Measurements from ENCODE around the gene RAB20. TPM values are rescaled to one million over a fixed set of nuclear protein-coding genes. Genes with fewer than 3 reads are reported as not detected.
"Not testable (repeated sequence)": the region's sequence is repeated elsewhere in the genome, so short reads cannot be mapped to it uniquely, and the experiment has no call there.

Gene RAB20
- total RNA-seq, 1 donor from 2014 or later = 8.2 TPM

DNA sequence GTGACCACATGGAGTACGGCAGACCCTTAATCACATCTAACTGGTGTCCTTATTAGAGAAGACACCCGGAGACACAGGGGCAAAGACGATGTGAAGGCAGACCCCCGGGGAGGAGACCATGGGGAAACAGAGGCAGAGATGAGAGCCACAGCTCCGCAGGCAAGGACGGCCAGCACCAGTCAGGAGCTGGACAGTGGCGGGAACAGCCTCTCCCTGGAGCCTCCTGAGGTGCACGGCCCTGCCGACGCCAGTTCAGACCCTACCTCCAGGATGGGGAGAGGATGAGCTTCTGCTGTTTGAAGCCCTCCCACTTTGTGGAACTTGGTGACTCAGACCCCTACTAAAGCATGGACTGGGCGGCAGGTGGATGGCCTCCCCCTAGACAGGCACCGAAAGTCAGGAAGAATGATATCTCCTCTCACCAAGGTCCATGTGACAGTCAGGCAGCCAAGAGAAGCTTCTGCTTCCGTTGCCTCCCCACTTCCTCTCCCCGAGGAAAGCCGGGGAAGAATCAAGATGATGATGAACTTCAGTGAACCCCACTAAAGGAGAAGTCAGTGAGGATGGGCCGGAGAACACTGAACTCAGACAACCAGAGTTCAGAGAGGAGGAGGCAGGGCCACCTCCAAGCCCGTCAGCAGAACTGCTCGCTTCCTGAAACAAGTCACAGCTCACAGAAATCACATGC, 25.4 kb downstream of the RAB20 start:
- TF ChIP-seq, protein P1, sequence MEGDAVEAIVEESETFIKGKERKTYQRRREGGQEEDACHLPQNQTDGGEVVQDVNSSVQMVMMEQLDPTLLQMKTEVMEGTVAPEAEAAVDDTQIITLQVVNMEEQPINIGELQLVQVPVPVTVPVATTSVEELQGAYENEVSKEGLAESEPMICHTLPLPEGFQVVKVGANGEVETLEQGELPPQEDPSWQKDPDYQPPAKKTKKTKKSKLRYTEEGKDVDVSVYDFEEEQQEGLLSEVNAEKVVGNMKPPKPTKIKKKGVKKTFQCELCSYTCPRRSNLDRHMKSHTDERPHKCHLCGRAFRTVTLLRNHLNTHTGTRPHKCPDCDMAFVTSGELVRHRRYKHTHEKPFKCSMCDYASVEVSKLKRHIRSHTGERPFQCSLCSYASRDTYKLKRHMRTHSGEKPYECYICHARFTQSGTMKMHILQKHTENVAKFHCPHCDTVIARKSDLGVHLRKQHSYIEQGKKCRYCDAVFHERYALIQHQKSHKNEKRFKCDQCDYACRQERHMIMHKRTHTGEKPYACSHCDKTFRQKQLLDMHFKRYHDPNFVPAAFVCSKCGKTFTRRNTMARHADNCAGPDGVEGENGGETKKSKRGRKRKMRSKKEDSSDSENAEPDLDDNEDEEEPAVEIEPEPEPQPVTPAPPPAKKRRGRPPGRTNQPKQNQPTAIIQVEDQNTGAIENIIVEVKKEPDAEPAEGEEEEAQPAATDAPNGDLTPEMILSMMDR (IDR thresholded peaks at IDR 0.05; ENCODE audit: insufficient read depth, low read length, severe bottlenecking) = no peak
- no peaks in the 10 kb centered on the region for H3K27me3 ChIP-seq (ENCODE audit: control insufficient read depth, insufficient read depth, low read length)
- DNase-seq (ENCODE audit: low read depth) = no peak
- no peak for FAIRE-seq
- no peak overlapping the region for H3K4me3 ChIP-seq (ENCODE audit: low read depth, low read length)
- H3K36me3 ChIP-seq (ENCODE audit: control insufficient read depth, insufficient read depth, low read length) = no peaks in the 10 kb centered on the region

DNA sequence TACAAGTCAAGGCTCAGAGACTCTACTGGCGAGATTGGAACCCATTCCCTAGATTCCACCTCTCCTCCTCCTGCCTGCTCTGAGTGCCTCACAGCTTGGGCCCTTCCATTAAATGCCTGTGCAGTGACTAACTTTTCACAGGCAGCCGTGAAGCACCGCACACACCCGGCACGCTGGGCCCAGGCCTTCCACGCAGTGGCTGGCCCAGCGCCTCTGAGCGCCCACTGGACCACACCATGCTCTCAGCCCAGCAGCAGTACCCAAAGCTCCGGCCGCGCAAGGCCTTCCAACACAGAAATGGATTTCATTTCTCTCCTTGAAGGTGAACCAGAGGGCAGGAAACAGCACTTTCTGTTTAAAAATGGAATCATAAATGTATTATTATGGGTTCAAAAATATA, 26.0 kb downstream of the RAB20 start:
- H3K4me3 ChIP-seq (ENCODE audit: low read depth, low read length) = no peak overlapping the region
- no peak for FAIRE-seq
- no peak for DNase-seq (ENCODE audit: low read depth)
- TF ChIP-seq, protein P1 (IDR thresholded peaks at IDR 0.05; ENCODE audit: insufficient read depth, low read length, severe bottlenecking) = no peak
- no peaks in the 10 kb centered on the region for H3K36me3 ChIP-seq (ENCODE audit: control insufficient read depth, insufficient read depth, low read length)
- H3K27me3 ChIP-seq (ENCODE audit: control insufficient read depth, insufficient read depth, low read length) = no peaks in the 10 kb centered on the region

DNA sequence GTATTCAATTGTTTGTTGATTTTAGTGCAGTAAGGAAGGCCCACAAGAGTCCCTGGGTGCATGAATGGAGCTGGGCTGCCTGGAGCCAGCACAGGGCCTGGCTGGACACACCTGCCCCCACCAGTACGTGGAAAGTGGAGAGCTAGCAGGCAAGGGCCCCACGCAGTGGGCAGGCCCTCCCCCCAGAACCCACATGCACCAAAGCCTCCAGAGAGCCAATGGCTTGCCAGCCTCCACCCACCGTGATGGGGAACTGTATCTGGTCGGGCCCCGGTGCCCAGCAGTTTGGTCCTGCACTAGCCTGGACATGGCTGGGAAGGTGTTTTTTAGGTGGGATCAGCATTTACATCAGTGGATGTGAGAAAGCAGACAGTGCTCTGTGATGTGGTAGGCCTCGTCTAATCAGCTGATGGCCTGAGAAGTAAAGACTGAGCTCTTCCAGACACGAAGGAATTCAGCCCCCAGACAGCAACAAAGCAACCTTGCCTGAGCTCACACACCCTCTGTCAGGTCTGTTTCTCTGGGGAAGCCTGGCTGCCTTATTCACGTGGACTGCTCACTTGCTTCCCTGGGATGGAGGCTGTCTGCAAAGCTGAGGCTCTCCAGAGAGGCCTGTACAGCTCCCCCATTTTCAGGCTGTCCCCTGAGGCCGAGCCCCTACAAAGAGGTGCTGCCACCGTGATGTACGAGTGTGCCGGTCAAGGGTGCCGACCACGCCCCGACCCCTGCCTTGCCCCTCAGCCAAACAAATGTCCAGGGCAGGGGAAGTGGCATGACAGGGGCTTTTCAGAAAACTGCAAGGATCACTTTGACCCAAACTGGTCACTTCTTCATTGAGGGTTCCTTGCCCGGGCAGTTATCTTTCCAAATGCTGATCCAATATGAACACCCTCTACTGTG, 27.5 kb downstream of the RAB20 start:
- DNase-seq (ENCODE audit: low read depth) (no peak), FAIRE-seq (no peak)
- no peaks in the 10 kb centered on the region for H3K36me3 ChIP-seq (ENCODE audit: control insufficient read depth, insufficient read depth, low read length)

DNA sequence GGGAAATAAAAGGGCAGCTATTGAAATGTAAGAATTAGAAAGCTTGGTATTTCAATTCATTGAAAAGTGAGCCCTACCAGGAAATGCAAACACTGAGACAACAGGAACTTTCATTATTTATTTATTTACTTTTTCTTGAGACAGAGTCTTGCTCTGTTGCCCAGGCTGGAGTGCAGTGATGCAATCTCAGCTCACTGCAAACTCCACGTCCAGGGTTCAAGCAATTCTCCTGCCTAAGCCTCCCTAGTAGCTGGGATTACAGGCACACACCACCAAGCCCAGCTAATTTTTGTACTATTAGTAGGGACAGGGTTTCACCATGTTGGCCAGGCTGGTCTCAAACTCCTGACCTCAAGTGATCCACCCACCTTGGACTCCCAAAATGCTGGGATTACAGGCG, 29.3 kb downstream of the RAB20 start:
- H3K27me3 ChIP-seq (ENCODE audit: control insufficient read depth, insufficient read depth, low read length); DNase-seq (ENCODE audit: low read depth); H3K4me3 ChIP-seq (ENCODE audit: low read depth, low read length); H3K36me3 ChIP-seq (ENCODE audit: control insufficient read depth, insufficient read depth, low read length); FAIRE-seq: not testable (repeated sequence)

More for the DNA sequence above, 27.5 kb downstream of the RAB20 start:
- no peaks in the 10 kb centered on the region for H3K27me3 ChIP-seq (ENCODE audit: control insufficient read depth, insufficient read depth, low read length)
- TF ChIP-seq, protein P1 (IDR thresholded peaks at IDR 0.05; ENCODE audit: insufficient read depth, low read length, severe bottlenecking) = no peak
- H3K4me3 ChIP-seq (ENCODE audit: low read depth, low read length) = no peak overlapping the region

DNA sequence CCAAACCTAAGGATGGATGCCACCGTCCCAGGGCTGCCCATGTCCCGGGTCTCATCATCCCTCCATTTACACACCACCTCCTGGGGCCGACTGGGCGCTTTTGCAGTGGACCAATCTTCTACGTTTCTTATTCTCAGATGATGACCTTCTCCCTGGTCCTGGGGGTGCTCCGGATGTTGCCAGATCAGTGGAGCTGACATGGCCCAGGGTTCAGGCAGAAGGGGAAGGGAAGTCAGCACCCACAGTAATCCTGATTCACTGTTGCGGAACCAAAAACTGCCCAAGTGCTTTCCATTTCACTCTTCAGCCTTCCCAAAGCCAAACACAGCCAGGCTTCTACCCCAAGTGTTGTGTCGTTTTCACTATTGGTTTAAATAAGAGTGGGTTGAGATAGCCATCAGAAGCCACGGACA, 29.8 kb downstream of the RAB20 start:
- H3K27me3 ChIP-seq (ENCODE audit: control insufficient read depth, insufficient read depth, low read length) = no peaks in the 10 kb centered on the region
- no peak for FAIRE-seq
- DNase-seq (ENCODE audit: low read depth) = no peak
- H3K4me3 ChIP-seq (ENCODE audit: low read depth, low read length) = no peak overlapping the region
- TF ChIP-seq, protein P1 (IDR thresholded peaks at IDR 0.05; ENCODE audit: insufficient read depth, low read length, severe bottlenecking) = no peak
- H3K36me3 ChIP-seq (ENCODE audit: control insufficient read depth, insufficient read depth, low read length) = no peaks in the 10 kb centered on the region

DNA sequence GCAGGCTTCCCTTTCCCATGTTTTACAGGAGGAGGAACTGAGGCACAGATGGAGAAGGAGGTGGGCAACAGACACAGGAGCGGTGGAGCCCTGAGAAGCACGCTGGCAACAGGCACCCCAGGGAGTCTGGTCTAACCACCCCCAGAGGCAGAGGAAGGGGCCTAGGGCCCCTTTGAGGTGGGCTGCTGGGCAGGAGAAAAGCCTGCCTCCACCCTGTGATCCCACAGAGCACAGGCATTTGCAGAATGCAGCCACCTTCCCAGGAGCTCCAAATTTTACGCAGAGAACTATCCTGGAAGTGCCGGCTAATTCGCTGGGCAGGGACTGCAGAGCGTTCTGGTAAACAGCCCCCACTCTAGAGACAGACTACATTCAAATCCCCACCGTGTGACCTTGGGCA, 30.4 kb downstream of the RAB20 start:
- no peak overlapping the region for H3K4me3 ChIP-seq (ENCODE audit: low read depth, low read length)
- H3K36me3 ChIP-seq (ENCODE audit: control insufficient read depth, insufficient read depth, low read length) = no peaks in the 10 kb centered on the region
- DNase-seq (ENCODE audit: low read depth) = no peak
- H3K27me3 ChIP-seq (ENCODE audit: control insufficient read depth, insufficient read depth, low read length) = no peaks in the 10 kb centered on the region
- FAIRE-seq = no peak
- TF ChIP-seq, protein P1 (IDR thresholded peaks at IDR 0.05; ENCODE audit: insufficient read depth, low read length, severe bottlenecking) = no peak
